Neural progenitor cell (in vitro differentiated cells): ENCODE measurements around the gene ARIH2. TPM values are rescaled to one million over a fixed set of nuclear protein-coding genes. Genes with fewer than 3 reads are reported as not detected.
A peak's percentile ranks its signal among the peaks of the same experiment; 100 is the strongest.

Experiments
- DNase-seq: peaks from one replicate; pipeline ENCODE4 v3.0.0-alpha.2; 2016; ENCODE audit warnings: low spot score
- H2AFZ ChIP-seq: fragments of 200-600 bp; sonication (generic); replicated peaks from 2 replicates; pipeline ENCODE4 v1.6.1; 2016; ENCODE audit warnings: antibody characterized with exemption
- H3F3A ChIP-seq: fragments of 200-600 bp; sonication (generic); 2 replicates; pipeline ENCODE4 v1.6.1; 2016; ENCODE audit warnings: antibody characterized with exemption, low read depth
- H3K27ac ChIP-seq: fragments of 200-600 bp; sonication (generic); 2 replicates; pipeline ENCODE4 v1.5.1; 2016; ENCODE audit warnings: mild to moderate bottlenecking
- H3K27me3 ChIP-seq: fragments of 200-600 bp; sonication (generic); 2 replicates; pipeline ENCODE4 v1.6.1; 2016; ENCODE audit warnings: mild to moderate bottlenecking, moderate library complexity
- H3K36me3 ChIP-seq: fragments of 200-600 bp; sonication (generic); 2 replicates; pipeline ENCODE4 v1.5.1; 2016
- H3K4me1 ChIP-seq: fragments of 200-600 bp; sonication (generic); 2 replicates; pipeline ENCODE4 v1.6.1; 2016; ENCODE audit warnings: mixed run types
- H3K4me2 ChIP-seq: fragments of 200-600 bp; sonication (generic); 2 replicates; pipeline ENCODE4 v1.6.1; 2016
- H3K4me3 ChIP-seq: fragments of 200-600 bp; sonication (generic); 2 replicates; pipeline ENCODE4 v1.5.1; 2016
- H3K79me2 ChIP-seq: fragments of 200-600 bp; sonication (generic); 2 replicates; pipeline ENCODE4 v1.6.1; 2016; ENCODE audit warnings: low read depth
- H3K9ac ChIP-seq: fragments of 200-600 bp; sonication (generic); 2 replicates; pipeline ENCODE4 v1.6.1; 2016
- H3K9me3 ChIP-seq: fragments of 200-600 bp; sonication (generic); 2 replicates; pipeline ENCODE4 v1.5.1; 2016; ENCODE audit warnings: low read depth
- H4K20me1 ChIP-seq: fragments of 200-600 bp; sonication (generic); 2 replicates; pipeline ENCODE4 v1.6.1; 2016; ENCODE audit warnings: low read depth
- H3K27ac Mint-ChIP-seq: 3 replicates; pipeline ENCODE4 v1.8.0; 2021; ENCODE audit warnings: mixed read lengths
- H3K27me3 Mint-ChIP-seq: 2 replicates; pipeline ENCODE4 v1.8.0; 2022; ENCODE audit warnings: low read depth, mild to moderate bottlenecking, inconsistent platforms, moderate library complexity, mixed read lengths; ENCODE audit not compliant: insufficient read depth
- H3K36me3 Mint-ChIP-seq: 3 replicates; pipeline ENCODE4 v1.8.0; 2021; ENCODE audit warnings: mixed read lengths
- H3K4me1 Mint-ChIP-seq: 3 replicates; pipeline ENCODE4 v1.8.0; 2021; ENCODE audit warnings: mixed read lengths
- H3K4me3 Mint-ChIP-seq: 3 replicates; pipeline ENCODE4 v1.8.0; 2021; ENCODE audit warnings: mild to moderate bottlenecking, moderate library complexity, mixed read lengths
- H3K9me3 Mint-ChIP-seq: 3 replicates; pipeline ENCODE4 v1.8.0; 2020; ENCODE audit warnings: mixed read lengths
- EZH2 ChIP-seq: fragments of 200-600 bp; sonication (generic); IDR thresholded peaks from 2 replicates; pipeline ENCODE4 v1.6.1; 2017; ENCODE audit warnings: antibody characterized with exemption, mild to moderate bottlenecking, moderate library complexity
- EZH2phosphoT487 ChIP-seq: fragments of 200-600 bp; sonication (generic); IDR thresholded peaks from 2 replicates; pipeline ENCODE4 v1.6.1; 2017; ENCODE audit warnings: antibody characterized with exemption
- total RNA-seq: library from RNA; depleted of rRNA; stranded (reverse); fragments of >200 nt; gene quantifications from 2 replicates; pipeline ENCODE4 v1.2.3, GENCODE V29; 2015; ENCODE audit warnings: low replicate concordance
- TF ChIP-seq, protein P1 (sequence below): fragments of 200-600 bp; sonication (generic); IDR thresholded peaks from 2 replicates; pipeline ENCODE4 v1.5.1; 2017; ENCODE audit warnings: antibody characterized with exemption, mild to moderate bottlenecking

The ARIH2 gene
- total RNA-seq, 1 donor from 2014 or later = 101 TPM

DNA sequence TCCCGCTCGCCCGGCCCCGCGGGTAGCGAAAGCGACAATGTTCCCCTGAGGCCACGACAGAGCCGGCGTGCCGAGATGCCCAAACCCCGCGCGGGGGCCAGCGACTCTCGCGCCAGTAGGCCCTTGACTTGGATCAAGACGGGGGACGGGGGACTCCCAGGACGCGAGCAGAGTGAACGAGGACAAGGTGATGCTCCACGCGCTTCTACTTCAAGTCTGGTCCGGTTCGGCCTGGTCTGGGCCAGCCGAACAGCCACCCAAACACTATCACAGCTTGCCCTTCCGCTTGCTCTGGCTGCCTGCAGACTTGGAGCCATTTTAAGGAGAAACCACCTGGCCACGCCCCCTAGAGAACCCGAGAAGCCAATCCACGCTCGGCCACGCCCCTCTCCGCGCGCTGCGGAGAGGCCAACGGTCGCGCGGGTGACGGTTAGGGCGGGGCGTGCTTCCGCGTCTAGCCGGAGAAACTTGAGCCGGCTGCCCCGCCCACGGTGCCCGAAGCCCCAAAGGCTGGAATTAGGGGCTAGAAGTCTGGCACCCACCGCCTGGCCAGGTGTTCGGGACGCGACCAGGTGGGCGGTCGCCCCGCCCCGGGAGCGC lies 102.7 kb downstream of the ARIH2 start:
- peaks cover 18% of the 10 kb centered on the region for H3K36me3 Mint-ChIP-seq
- H2AFZ ChIP-seq = no peak overlapping the region
- peak overlapping the region; percentile 97 for H3K4me3 Mint-ChIP-seq
- peak overlapping the region; percentile 93 for H3K27ac ChIP-seq
- H3F3A ChIP-seq = peaks cover 77% of the 10 kb centered on the region
- peak overlapping the region; percentile 97 for H3K27ac Mint-ChIP-seq
- H3K36me3 ChIP-seq = no peaks in the 10 kb centered on the region
- peak overlapping the region; percentile 73 for H3K4me3 ChIP-seq
- peaks cover 44% of the 10 kb centered on the region for H3K79me2 ChIP-seq
- peaks cover 22% of the 10 kb centered on the region for H3K4me1 Mint-ChIP-seq
- H3K9ac ChIP-seq = peak overlapping the region; percentile 75
- H3K27me3 Mint-ChIP-seq = peaks cover 7% of the 10 kb centered on the region
- no peaks in the 10 kb centered on the region for H3K9me3 Mint-ChIP-seq
- no peak for TF ChIP-seq EZH2
- TF ChIP-seq EZH2phosphoT487 = no peak
- TF ChIP-seq, protein P1, sequence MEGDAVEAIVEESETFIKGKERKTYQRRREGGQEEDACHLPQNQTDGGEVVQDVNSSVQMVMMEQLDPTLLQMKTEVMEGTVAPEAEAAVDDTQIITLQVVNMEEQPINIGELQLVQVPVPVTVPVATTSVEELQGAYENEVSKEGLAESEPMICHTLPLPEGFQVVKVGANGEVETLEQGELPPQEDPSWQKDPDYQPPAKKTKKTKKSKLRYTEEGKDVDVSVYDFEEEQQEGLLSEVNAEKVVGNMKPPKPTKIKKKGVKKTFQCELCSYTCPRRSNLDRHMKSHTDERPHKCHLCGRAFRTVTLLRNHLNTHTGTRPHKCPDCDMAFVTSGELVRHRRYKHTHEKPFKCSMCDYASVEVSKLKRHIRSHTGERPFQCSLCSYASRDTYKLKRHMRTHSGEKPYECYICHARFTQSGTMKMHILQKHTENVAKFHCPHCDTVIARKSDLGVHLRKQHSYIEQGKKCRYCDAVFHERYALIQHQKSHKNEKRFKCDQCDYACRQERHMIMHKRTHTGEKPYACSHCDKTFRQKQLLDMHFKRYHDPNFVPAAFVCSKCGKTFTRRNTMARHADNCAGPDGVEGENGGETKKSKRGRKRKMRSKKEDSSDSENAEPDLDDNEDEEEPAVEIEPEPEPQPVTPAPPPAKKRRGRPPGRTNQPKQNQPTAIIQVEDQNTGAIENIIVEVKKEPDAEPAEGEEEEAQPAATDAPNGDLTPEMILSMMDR = no peak
- peak; percentile 100 for DNase-seq
- peaks cover 15% of the 10 kb centered on the region for H3K4me1 ChIP-seq
- no peaks in the 10 kb centered on the region for H3K9me3 ChIP-seq
- H3K27me3 ChIP-seq = no peaks in the 10 kb centered on the region
- peak overlapping the region; percentile 82 for H3K4me2 ChIP-seq
- H4K20me1 ChIP-seq = peaks cover 25% of the 10 kb centered on the region

DNA sequence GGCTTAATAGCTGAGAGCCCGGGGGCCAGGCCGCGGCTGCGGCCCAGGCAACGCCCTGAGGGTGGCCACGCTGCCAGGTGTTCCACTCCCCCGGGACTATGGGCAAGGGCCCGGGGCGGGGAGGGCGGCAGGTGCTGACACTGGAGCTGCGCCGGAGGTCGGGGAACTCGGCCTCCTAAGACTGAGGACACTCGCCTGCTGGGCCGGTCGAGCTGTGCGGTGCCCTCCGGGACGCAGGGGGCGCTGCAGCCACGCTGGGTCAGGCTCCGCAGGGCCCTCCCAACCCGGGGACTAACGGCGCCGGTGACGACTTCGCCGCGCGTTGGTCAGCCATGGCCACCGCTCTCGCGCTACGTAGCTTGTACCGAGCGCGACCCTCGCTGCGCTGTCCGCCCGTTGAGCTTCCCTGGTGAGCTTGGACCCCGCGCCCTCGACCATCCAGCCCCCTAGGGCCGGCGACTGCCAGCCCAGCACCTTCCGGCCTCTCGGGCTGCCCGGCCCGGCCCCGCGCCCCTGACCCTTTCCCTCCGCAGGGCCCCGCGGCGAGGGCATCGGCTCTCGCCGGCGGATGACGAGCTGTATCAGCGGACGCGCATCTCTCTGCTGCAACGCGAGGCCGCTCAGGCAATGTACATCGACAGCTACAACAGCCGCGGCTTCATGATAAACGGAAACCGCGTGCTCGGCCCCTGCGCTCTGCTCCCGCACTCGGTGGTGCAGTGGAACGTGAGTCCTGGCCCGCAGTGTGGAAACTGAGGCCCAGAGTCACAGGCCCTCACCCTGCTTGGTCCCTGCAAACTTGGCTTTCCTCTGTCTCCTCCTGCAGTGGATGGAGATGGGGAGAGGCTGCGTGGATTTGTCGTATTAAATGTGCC lies 103.4 kb downstream of the ARIH2 start, which contains the start of gene NDUFAF3:
Gene NDUFAF3, plus strand, starts transcription at position 309 of the 875 bp plus-strand sequence. Its CDS starts 24 bp downstream, at position 333.
- Mint-ChIP-seq H3K4me1 (peaks cover 22% of the 10 kb centered on the region), H3K9me3 (no peaks in the 10 kb centered on the region), H3K36me3 (peaks cover 24% of the 10 kb centered on the region), H3K27ac (peak within 1 kb of the TSS; percentile 97), H3K27me3 (peaks cover 8% of the 10 kb centered on the region), H3K4me3 (peak within 1 kb of the TSS; percentile 97)
- Histone ChIP-seq H3K4me2 (peak within 1 kb of the TSS; percentile 82), H3K4me3 (peak within 1 kb of the TSS; percentile 73), H3K9me3 (no peaks in the 10 kb centered on the region), H3K79me2 (peaks cover 44% of the 10 kb centered on the region), H3K27ac (peak within 1 kb of the TSS; percentile 93), H3K27me3 (no peaks in the 10 kb centered on the region), H2AFZ (peak within 1 kb of the TSS; percentile 44), H3K36me3 (no peaks in the 10 kb centered on the region), H3K4me1 (peaks cover 15% of the 10 kb centered on the region), H3F3A (peaks cover 70% of the 10 kb centered on the region), H3K9ac (peak within 1 kb of the TSS; percentile 92), H4K20me1 (peaks cover 20% of the 10 kb centered on the region)
- TF ChIP-seq, protein P1 = peak; percentile 87
- TF ChIP-seq EZH2phosphoT487 (no peak), EZH2 (no peak)
- DNase-seq = peak; percentile 97

DNA sequence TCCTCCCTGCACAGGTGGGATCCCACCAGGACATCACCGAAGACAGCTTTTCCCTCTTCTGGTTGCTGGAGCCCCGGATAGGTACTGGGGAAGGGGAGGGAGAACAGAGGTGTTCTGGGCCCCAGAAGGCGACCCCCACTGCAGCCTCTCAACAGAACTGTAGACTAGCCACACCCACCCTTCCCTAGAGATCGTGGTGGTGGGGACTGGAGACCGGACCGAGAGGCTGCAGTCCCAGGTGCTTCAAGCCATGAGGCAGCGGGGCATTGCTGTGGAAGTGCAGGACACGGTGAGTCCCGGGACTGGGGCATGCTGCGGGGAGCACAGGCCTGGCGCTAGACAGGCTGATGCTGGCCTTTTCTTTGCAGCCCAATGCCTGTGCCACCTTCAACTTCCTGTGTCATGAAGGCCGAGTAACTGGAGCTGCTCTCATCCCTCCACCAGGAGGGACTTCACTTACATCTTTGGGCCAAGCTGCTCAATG lies 104.1 kb downstream of the ARIH2 start:
- Histone ChIP-seq H3K27ac (peak overlapping the region; percentile 93), H3K4me1 (peaks cover 15% of the 10 kb centered on the region), H3K27me3 (no peaks in the 10 kb centered on the region), H3K36me3 (no peaks in the 10 kb centered on the region), H3K4me3 (peak overlapping the region; percentile 73), H3K4me2 (peak overlapping the region; percentile 82), H3K9me3 (no peaks in the 10 kb centered on the region), H2AFZ (no peak overlapping the region), H3K9ac (peak overlapping the region; percentile 92), H3F3A (peaks cover 67% of the 10 kb centered on the region), H4K20me1 (peaks cover 13% of the 10 kb centered on the region), H3K79me2 (peaks cover 49% of the 10 kb centered on the region)
- peak overlapping the region; percentile 94 for H3K4me3 Mint-ChIP-seq
- peaks cover 29% of the 10 kb centered on the region for H3K36me3 Mint-ChIP-seq
- TF ChIP-seq EZH2phosphoT487 = no peak
- H3K9me3 Mint-ChIP-seq = no peaks in the 10 kb centered on the region
- H3K27ac Mint-ChIP-seq = peak overlapping the region; percentile 91
- H3K27me3 Mint-ChIP-seq = peaks cover 8% of the 10 kb centered on the region
- no peak for DNase-seq
- H3K4me1 Mint-ChIP-seq = peaks cover 25% of the 10 kb centered on the region
